Esophagus muscularis mucosa (tissue), 4 donors: ENCODE data around the gene AFF3.

Source experiments
- CTCF ChIP-seq, 3 experiments: fragments of 200-600 bp in 2 of 3; fragments of 450-650 bp in 1 of 3; sonication (generic) in 2 of 3; IDR thresholded peaks; one replicate each; pipeline ENCODE4 v1.5.1; 2017 to 2019; ENCODE audit warnings: antibody characterized with exemption in 3 of 3, mild to moderate bottlenecking in 2 of 3, moderate library complexity in 1 of 3
- EP300 ChIP-seq: sonication (generic); formaldehyde crosslinking; IDR thresholded peaks from one replicate; pipeline ENCODE4 v1.6.1; 2017; ENCODE audit warnings: antibody characterized with exemption
- POLR2A ChIP-seq: fragments of 450-650 bp; IDR thresholded peaks from one replicate; pipeline ENCODE4 v1.6.1; 2017; ENCODE audit warnings: antibody characterized with exemption, moderate library complexity, mild to moderate bottlenecking, low read depth
- POLR2AphosphoS5 ChIP-seq, 2 donors: sonication (generic); formaldehyde crosslinking; IDR thresholded peaks; one replicate each; pipeline ENCODE4 v1.6.1; 2017; ENCODE audit warnings: antibody characterized with exemption in 2 of 2

DNA sequence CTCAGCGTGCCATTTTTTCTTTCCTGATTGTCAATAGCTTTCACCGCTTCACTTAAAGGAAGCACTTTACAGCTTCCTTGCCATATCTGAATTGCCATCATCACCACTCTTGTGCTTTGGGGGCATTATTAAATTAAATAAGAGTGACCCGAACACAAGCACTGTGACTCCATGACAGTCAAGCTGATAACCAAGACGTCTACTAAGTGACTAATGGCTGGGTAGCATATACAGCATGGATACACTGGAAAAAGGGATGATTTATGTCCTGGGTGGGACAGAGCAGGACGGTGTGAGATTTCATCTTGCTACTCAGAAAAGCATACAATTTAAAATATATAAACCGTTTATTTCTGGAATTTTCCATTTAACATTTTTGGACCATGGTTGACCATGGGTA, 24.3 kb upstream of the AFF3 start:
- TF ChIP-seq POLR2A (no peak), CTCF (IDR thresholded peaks at IDR 0.05) (no peak), POLR2AphosphoS5 (IDR thresholded peaks at IDR 0.05) (no peak), EP300 (no peak)
